Measurements from ENCODE around the gene EN1. TPM values are rescaled to one million over a fixed set of nuclear protein-coding genes. Genes with fewer than 3 reads are reported as not detected.

EN1 gene
- total RNA-seq, 1 donor = 0.63 TPM

GRCh38 chr2:118880501-118880900, 33.1 kb upstream of the EN1 start:
- H3K4me3 ChIP-seq (ENCODE audit: low read depth, low read length) = no peak overlapping the region
- DNase-seq (ENCODE audit: low read depth) = no peak
- TF ChIP-seq CTCF (IDR thresholded peaks at IDR 0.05; ENCODE audit: insufficient read depth, low read length) = no peak

- no peak overlapping the region for H3K4me3 ChIP-seq (ENCODE audit: low read depth, low read length)
- DNase-seq (ENCODE audit: low read depth) = no peak
- TF ChIP-seq CTCF (IDR thresholded peaks at IDR 0.05; ENCODE audit: insufficient read depth, low read length) = no peak
Measured at GRCh38 chr2:118878531-118879149, 31.2 kb upstream of the EN1 start.

GRCh38 chr2:118875318-118875717, 27.9 kb upstream of the EN1 start:
- no peak overlapping the region for H3K4me3 ChIP-seq (ENCODE audit: low read depth, low read length)
- no peak for DNase-seq (ENCODE audit: low read depth)
- TF ChIP-seq CTCF (IDR thresholded peaks at IDR 0.05; ENCODE audit: insufficient read depth, low read length) = no peak

- H3K4me3 ChIP-seq (ENCODE audit: low read depth, low read length) = no peak overlapping the region
- no peak for TF ChIP-seq CTCF (IDR thresholded peaks at IDR 0.05; ENCODE audit: insufficient read depth, low read length)
- no peak for DNase-seq (ENCODE audit: low read depth)
Measured at GRCh38 chr2:118874324-118874723, 26.9 kb upstream of the EN1 start.

GRCh38 chr2:118865106-118865505, 17.7 kb upstream of the EN1 start:
- DNase-seq (ENCODE audit: low read depth) = peak; percentile 77
- TF ChIP-seq CTCF (IDR thresholded peaks at IDR 0.05; ENCODE audit: insufficient read depth, low read length) = peak; percentile 68
- H3K4me3 ChIP-seq (ENCODE audit: low read depth, low read length) = no peak overlapping the region

GRCh38 chr2:118864207-118864606, 16.8 kb upstream of the EN1 start:
- no peak overlapping the region for H3K4me3 ChIP-seq (ENCODE audit: low read depth, low read length)
- no peak for DNase-seq (ENCODE audit: low read depth)
- no peak for TF ChIP-seq CTCF (IDR thresholded peaks at IDR 0.05; ENCODE audit: insufficient read depth, low read length)

GRCh38 chr2:118861731-118862130, 14.3 kb upstream of the EN1 start:
- DNase-seq (ENCODE audit: low read depth) = peak; percentile 46
- TF ChIP-seq CTCF (IDR thresholded peaks at IDR 0.05; ENCODE audit: insufficient read depth, low read length) = no peak
- H3K4me3 ChIP-seq (ENCODE audit: low read depth, low read length) = no peak overlapping the region

Data from fibroblast of the aortic adventitia (primary cell).